ENCODE results near the gene FRMD4A.

Gene FRMD4A

DNA sequence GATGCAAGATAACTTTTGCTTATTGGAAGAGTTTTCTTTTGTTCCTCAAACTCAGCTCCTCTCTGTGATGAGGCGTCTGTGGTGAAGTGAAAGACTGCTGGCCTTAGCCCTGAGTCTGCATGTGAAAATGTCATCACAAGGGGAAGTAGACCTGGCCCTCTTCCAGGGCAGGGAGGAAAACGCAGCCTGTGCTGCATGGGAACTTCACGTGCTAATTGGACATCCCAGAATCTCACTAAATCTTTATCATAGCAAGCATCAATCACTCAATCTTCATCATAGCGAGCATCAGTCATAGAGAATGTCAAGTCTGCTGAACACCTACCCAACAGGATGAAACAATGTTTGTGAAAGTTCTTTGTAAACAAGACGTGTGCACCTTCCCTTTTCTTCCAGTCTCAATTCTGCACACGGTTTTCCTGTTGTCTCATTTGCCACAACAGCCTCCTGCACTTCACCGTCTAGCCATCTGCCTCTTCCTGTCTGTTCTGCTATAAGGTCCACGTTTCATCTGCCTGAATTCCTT is 314.6 kb downstream of the FRMD4A start:
- peak; percentile 77 for DNase-seq (ENCODE audit: low spot score)

DNA sequence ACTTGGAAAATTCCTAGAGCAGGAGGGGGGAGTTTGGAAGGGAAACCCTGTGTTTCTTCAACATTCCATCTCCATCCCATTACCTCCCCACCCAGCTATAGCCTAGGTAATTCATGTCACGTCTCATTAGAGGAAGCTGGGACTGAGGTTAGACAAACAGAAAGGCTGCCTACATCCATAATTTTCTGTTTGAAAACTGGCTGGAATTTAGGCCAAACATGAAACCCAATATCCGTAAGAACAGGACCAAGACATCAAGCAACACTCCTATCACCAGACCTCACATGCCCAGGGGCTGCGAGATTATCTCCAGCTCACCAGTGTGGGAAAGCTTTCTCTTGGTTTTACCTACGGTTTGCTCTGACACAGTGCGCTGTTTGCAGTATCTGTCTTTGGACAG is 316.3 kb downstream of the FRMD4A start:
- DNase-seq (ENCODE audit: low spot score) = no peak

DNA sequence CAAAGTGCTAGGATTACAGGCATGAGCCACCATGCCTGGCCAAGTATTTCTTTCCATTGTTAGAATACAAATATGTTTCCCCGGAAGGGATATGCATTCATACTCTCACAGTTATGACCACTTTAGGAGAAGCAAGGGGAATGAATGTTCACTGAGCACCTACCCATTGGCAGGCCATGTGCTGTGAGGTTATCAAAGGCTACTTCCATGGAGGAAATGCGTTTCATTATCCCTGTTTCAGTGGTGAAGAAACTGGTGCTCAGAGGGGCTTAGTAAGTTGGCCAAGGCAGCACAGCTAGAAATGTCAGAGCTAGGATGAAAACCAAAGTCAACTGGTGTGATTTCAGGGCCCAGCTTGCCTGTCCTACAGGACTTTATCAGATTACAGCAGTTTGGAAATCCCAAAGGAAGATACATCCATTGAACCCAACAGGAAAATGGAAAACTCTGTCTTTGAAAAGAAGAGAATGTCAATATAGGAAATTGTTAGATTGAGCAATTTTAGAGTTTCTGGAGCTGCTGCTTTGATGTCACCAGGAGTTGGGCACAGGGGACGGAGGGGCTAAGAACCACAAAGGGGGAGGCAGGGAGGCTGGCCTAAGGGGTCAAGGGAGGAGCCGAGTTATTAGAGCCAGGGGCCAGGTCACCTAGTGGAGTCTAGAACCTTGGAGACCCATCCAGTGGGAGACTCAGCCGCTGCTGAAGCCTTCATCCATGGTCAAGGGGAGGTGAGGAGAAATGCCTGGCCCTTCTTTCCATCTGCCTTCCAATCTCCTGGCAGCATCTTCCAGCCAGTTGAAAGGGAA is 319.8 kb downstream of the FRMD4A start:
- DNase-seq (ENCODE audit: low spot score) = no peak

DNA sequence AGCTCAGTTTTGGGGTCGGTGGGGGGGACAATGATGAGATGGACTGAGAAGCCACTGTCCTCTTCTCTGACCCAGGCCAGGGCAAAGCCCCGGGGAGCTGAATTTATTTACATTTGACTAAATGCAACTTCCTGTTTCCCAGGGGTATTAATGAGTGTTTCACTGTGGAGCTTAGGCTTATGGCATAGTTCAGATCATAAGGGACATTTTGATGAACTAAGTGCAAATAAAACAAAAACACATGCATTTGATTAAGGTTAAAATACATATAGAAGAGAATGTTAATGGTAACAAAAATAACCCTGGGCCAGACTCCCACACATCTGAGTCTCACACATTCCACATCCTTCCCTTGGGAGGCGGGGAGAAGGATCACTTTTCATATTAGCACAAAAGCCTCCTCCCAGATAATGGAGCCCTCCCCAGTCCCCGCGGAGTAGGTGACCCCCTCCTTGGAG is 320.6 kb downstream of the FRMD4A start:
- peak; percentile 35 for DNase-seq (ENCODE audit: low spot score)

DNA sequence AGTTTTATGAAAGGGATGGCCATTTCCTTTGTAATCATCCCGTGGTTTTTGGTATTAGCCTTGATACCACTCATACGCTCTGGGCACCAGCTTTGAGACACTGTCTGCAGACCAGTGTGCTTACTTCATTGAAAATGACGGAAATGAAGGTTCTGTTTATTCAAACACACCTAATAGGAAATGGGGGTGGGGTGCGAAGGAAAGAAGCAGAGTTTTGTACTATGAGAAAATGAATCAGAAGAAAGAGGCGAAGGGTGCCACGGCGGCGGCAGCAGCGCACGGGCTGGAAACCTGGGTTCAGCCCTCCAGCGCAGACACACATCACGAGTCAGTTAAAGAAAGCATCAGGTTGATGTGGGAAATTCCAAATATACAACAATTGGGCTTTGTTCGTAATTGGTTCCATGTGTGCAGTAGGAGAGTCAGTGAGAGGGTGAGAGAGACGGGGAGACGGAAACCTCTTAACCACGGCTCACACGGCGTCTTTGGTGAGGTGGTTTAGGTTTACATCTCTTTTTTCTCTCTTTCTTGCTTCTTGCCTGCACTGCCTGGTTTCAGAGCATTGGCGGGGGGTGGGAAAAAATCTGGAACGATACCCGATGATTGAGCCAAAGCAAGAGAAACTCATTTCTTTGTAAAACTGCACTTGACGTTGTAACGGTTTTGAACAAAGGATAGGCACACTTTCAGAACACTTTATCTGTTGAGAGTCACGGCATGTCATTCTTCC is 321.2 kb downstream of the FRMD4A start:
- peak; percentile 67 for DNase-seq (ENCODE audit: low spot score)

DNA sequence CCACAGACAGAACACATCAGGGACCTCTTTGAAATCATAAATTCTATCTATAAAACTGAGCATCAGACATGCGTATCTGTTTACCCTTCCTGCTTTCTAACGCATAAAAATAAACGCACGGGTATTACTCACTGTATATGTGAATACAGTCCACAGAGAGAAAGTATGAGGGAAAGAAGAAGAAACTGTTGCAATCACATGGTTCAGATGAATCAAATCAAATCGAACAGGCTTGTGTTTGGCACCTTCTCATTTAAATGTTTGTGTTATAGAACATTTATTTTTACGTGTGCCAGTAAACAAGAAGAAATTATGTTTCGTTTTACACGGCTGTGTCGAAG is 322.0 kb downstream of the FRMD4A start:
- DNase-seq (ENCODE audit: low spot score) = no peak

DNA sequence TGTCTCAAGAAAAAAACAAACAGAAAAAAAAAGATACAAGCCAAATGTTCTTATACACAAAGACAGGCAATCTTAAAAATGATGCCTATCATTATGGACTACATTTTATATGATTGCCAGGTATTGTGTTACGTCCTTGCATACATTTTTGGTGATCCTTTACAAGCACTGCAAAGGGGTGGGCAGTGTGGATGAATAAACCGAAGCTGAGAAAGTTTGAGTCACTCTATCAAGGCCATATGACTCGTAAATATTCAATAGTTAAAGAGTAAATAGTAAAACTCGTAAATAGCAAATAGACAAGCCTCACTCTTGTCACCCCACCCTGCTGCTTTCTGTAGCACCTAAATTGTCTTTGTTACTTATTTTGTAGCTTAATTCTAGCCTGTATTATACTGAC is 326.2 kb downstream of the FRMD4A start:
- DNase-seq (ENCODE audit: low spot score) = no peak

DNA sequence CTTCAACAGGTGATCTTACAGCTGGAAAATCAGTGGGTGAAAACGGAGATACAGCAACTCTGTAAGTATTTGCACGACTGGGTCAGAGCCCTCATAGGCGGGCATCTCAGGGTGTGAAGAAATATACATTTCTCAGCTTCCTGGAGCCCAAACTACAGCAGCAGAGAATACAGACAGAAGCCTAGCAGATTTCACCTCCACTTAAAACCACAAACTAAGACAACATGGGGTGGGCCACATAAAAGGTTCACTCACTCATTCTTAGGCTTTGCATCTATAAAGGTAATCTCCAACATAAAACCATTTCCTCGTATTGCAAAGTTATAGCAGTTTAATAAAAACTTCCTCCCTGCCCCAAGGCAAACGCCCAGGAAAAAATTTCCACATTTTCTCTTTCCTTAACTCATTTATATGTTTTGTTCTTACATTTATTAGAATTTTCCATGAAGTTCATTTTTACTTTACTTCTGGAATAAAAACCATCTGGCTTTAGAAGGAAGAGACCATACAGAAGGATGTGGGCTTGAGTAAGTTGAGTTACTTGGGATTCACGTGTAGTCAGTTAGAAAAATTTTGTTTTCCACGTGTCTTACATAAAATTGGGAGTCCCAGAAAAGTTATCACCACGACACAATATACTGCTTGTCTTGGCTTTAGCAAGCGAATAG is 327.1 kb downstream of the FRMD4A start:
- no peak for DNase-seq (ENCODE audit: low spot score)

DNA sequence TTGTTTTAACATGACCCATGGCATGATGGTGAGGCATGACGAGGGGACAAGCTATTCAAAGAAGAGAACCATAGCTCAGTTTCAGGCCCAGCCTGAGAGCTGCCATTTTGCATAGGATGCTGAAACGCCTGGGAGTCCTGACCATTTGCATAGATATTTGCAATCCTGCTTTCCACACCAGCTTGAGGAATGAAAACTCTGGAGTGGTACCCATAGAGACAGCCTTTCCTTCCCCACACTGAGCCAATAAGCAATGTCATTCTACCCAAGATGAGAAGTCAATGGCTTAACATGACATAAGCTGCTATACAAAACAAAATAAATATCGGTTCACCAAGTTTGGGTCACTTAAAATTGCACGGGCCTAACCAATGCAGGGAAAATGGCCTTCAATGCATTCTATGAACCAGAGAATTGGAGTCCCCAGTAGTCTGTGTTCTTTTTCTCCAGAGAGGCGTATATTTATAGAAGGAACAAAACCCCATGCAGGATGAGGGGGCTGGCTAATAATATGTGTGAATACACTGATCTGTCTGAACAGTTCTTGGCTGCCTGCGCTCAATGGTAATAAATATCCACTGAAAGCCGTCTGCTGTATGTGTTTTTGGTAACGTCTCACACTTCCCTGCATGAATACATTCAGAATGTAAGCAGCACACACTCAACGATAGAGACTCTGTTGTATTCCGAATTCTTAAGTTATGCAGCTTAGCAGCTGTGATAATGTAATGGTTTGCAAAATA is 329.3 kb downstream of the FRMD4A start:
- no peak for DNase-seq (ENCODE audit: low spot score)

DNA sequence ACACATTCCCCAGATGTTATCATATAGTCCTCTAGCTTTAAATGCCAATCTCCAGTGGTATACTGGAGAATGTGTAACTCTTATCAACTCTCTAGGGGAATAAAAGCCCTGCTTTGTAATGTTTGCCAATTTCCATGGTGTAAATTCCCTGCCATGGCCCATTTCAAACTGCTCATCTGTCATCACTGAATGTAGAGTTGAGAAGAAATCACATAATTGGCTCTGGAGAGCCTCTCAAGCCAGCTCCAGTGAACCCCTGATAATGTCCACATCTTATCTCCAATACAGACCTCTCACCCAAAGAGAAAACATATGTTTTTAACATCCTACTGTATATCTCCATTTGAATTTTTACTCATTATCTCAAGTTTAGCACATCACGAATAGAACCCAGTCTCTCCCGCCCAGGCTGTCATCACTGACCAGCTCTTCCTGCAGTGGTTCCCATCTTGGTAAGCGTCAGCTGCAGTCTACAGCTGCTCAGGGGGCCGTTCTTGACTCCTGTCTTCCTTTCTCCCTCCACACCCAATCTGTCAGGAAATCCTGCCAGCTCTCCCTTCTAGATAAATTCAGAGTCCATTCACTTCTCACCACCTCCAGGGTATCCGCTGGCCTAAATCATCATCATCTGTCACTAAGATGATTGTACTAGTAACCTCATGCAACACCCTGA is 332.4 kb downstream of the FRMD4A start:
- no peak for DNase-seq (ENCODE audit: low spot score)

DNA sequence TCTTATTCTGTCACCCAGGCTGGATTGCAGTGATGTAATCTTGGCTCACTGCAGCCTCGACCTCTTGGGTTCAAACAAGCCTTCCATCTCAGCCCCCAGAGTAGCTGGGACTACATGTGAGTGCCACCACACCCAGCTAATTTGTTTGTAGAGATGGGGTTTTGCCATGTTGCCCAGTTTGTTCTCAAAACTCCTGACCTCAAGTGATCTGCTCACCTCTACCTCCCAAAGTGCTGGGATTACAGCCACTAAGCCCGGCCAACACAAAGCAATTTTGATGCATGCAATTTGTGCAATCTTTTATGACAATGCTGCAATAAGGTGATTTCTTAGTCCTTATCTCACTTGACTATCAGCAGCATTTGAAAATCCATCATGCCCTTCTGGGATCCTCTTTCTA is 333.1 kb downstream of the FRMD4A start:
- no peak for DNase-seq (ENCODE audit: low spot score)

DNA sequence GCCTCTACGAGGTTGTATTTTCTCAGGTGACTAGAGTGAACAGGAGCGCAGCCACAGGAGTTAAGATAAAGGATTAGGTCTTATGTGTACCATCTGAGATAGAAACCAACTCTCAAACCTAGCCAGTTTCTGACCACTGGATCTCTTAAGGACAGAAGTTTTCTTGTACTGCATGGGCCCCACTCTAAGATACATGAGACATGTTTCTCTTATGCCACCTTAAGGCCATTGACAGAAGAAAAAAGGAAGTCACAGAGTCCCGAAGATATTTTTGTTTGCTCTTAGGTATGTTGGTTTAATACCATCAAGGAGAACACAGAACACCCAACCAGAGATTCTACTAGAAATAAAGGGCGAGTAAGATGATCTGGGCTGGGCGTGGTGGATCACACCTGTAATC is 335.8 kb downstream of the FRMD4A start:
- no peak for DNase-seq (ENCODE audit: low spot score)

DNA sequence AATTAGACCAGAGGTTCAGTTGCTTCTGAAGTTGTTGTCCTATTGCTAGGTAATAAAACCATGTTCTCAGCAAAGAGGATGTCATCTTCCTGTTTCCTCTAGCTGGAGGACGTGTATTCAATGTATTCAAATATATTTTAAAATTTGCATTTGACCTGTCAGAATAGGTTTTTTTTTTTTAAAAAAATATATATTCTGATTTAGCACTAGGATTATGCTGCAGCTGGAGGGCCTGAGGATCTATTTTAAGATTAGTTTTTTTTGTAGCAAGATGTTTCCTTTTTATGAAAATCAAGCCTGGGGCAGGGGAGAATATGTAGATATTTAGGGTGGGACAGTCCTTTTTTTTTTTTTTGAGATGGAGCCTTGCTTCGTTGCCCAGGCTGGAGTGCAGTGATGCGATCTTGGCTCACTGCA is 337.0 kb downstream of the FRMD4A start:
- DNase-seq (ENCODE audit: low spot score) = no peak

DNA sequence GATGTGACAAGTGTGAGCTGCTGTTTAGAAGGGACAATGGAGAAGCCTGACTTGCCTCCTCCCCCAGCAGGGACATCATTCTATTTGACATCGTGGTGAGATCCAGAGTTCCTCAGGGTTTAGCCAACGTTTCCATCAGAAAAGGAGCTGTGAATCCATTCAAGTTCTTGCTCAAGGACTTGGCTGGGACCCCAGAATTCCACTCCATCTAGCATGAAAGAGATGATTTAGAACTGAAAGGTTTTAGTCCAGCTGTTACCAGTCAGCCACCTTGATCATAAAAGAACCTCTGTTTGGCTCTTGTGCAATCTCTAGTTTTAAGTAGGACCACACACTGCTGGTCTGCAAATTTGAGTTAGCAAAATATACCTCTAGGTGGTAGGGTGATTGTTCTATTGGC is 337.6 kb downstream of the FRMD4A start:
- DNase-seq (ENCODE audit: low spot score) = no peak

DNA sequence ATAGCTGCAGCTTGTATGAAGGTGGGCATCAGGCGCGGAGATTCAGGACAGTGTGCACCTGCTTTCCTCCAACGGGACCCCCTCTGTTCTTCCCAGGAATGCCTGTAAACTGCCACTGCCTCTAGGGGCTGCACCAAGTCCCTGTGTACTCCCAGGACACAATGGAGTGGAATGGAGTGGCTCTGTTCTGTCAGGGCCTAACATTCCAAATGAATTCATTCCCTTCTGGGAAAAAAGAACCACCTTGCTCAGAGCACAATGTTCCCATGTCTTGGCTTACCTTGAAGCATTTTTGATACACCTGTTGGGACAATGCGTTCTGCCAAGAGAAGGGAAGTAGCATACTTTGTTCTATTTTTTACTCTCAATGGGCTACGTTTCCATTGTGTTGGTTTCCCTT is 339.4 kb downstream of the FRMD4A start:
- DNase-seq (ENCODE audit: low spot score) = no peak

DNA sequence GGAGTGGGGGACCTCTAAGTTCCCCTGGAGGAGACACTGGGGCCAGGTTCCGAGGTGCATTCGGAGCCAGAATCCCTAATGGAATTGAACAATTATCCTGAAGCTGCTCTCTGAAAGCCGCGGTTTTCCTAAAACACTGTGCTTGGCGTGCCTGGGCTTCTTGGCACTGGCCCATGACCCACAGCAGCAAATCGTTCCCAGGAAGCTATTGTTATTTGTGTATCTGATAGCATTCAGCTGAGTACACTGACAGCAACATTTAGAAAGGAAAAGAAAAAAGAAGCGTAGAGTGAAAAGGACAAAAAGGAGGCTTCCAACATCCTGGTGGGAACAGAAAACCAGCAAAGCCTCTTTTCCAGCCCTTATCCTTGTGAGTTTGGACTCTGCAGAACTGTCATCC is 339.8 kb downstream of the FRMD4A start:
- peak; percentile 47 for DNase-seq (ENCODE audit: low spot score)

DNA sequence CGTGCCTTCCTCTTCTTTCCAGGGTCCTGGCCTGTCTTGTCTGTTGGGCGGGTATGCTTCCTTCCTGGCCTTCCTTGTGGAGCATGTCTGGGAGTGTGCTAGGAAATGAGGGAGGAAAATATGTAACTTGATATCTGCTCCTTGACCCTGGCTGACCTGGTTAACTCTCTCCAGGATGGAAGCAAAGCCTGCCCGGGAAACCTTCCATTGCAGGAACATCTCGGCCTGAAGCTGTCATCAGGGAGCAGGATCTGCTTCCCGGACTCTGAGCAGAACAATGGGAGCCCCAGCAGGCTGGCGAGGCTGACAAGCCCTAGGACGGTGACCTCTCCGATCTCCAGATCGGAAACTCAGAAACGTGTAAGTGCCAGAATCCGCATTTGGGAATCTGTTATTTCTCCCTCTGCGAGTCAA is 340.3 kb downstream of the FRMD4A start:
- peak; percentile 89 for DNase-seq (ENCODE audit: low spot score)

DNA sequence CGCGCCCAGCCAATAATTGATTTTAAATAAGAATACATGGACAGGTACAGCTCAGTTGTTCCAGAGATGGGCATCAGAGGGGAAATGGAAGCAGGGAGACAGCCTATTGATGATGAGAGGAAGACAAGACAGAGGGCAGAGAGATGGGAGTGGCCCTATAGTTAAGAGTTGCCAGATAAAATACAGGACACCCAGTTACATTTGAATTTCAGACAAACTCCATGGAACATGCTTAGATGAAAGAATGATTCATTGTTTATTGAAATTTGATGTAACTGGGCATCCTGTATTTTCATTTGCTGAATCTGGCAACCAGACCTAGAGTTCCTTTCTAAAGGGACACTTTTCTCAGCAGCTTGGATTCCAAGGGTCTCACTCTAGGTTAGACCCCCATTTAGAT is 341.1 kb downstream of the FRMD4A start:
- DNase-seq (ENCODE audit: low spot score) = no peak

DNA sequence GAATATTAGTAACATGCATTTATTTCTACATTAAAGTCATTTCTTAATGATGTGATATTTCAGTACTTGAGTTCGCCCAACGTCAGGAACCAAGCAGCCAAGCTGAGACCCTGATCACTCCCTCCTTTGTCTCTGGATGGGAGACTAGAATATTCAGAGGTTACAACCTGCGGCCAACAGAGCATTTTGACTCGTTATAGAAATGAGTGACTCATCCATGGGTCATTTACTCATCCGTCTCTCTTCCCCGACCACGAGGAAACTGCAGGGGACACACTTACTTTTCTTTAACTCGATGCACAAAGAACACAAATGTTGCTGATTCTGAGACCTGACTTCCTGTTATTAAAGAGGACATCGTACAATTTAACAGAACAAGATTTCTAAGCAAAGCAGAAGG is 343.3 kb downstream of the FRMD4A start:
- peak; percentile 90 for DNase-seq (ENCODE audit: low spot score)

DNA sequence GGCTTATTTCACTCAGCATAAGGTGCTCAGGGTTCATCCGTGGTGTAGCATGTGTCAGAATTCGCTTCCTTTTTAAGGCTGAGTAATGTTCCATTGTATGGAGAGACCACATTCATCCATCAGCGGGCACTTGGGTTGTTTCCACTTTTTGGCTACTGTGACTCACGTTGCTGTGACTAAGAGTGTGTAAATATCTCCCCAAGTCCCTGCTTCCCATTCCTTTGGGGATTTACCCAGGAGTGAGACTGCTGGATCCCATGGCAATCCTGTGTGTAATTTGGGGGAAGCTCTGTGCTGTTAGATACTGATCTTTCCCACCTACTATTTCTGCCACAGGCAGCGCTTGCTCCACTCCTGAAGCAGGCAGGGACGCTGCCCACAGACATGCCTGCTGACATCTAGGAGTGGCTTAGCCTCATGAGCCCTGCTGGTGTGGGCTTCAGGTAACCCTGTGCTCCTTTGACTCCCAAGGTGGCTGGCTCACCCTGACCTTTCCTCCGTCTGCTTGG is 346.0 kb downstream of the FRMD4A start:
- peak; percentile 94 for DNase-seq (ENCODE audit: low spot score)

DNA sequence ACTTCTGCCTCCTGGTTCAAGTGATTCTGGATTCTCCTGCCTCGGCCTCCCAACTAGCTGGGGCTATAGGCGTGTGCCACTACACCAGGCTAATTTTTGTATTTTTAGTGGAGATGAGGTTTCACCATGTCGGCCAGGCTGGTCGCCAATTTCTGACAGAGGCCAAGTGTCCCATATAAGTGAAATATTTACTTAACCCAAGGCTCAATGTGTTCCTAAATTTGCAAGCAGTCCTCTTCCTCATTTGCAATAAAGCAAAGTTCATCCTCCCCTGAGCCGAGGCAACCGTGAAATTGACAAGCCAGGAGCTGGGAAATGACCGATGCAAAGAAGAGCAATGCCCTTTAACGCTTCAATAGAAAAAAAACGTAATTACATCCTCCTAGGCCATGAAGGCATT is 347.7 kb downstream of the FRMD4A start:
- no peak for DNase-seq (ENCODE audit: low spot score)

All from kidney capillary endothelial cell (primary cell).